ENCODE measurements around the gene SLC4A4. TPM values are rescaled to one million over a fixed set of nuclear protein-coding genes. Genes with fewer than 3 reads are reported as not detected.

The SLC4A4 gene
- total and polyA plus RNA-seq, 2 of the 8 experiments (the other 6 are each of a cell fraction or from before 2014, with no cell fraction given) = 0.67 to 2.8 TPM

- TF ChIP-seq, protein P1, sequence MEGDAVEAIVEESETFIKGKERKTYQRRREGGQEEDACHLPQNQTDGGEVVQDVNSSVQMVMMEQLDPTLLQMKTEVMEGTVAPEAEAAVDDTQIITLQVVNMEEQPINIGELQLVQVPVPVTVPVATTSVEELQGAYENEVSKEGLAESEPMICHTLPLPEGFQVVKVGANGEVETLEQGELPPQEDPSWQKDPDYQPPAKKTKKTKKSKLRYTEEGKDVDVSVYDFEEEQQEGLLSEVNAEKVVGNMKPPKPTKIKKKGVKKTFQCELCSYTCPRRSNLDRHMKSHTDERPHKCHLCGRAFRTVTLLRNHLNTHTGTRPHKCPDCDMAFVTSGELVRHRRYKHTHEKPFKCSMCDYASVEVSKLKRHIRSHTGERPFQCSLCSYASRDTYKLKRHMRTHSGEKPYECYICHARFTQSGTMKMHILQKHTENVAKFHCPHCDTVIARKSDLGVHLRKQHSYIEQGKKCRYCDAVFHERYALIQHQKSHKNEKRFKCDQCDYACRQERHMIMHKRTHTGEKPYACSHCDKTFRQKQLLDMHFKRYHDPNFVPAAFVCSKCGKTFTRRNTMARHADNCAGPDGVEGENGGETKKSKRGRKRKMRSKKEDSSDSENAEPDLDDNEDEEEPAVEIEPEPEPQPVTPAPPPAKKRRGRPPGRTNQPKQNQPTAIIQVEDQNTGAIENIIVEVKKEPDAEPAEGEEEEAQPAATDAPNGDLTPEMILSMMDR (IDR thresholded peaks at IDR 0.05; ENCODE audit: control extremely low read depth in 1 of 3, insufficient read depth in 1 of 3, low read depth in 1 of 3, low read length in 3 of 3) = no peak
- TF ChIP-seq SRF (IDR thresholded peaks at IDR 0.05; ENCODE audit: low read depth, low read length) = no peak
These were observed 73.2 kb downstream of the SLC4A4 start (continued) for GRCh38 chr4:71411981-71412380.

All from H1 (cell line).